ENCODE results near the gene TICRR.

The TICRR gene

DNA sequence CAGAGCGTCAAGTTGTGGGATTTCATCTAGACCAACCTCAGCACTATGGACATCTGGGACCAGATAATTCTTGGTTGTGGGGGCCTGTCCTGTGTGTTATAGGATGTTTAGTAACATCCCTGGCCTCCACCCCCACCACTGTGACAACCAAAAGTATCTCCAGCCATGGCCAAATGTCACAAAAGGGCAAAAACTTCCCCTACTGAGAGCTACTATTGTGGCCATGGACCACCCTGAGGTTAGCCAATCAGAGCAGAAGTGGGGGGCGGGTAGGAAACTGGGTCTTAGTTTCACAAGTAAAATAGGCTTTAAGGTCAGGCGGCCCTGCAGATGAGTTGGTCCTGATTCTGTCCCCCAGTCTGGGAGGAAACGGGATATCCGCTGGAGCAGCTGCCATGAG is 54.6 kb downstream of the TICRR start:
- DNase-seq (ENCODE audit: low read depth, low spot score), result no peak

DNA sequence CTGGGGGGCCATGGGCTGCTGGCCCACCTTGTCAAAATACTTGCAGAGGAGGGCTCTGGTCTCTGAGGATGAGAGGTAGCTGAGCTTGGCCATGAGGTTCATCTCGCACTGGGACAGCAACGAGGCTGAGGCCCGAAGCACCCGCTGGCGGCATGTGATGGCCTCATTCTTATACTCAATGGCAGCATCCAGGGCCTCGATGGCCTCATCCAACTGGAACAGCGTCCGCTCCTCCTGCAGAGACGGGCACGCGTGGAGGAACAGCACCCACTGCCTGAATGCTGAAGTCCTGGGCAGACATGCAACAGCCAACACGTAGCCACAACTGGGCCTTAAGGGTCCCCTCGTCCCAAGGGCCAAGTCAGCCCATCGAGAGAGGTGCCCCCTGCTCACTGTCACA is 55.0 kb downstream of the TICRR start:
- no peak for DNase-seq (ENCODE audit: low read depth, low spot score)

DNA sequence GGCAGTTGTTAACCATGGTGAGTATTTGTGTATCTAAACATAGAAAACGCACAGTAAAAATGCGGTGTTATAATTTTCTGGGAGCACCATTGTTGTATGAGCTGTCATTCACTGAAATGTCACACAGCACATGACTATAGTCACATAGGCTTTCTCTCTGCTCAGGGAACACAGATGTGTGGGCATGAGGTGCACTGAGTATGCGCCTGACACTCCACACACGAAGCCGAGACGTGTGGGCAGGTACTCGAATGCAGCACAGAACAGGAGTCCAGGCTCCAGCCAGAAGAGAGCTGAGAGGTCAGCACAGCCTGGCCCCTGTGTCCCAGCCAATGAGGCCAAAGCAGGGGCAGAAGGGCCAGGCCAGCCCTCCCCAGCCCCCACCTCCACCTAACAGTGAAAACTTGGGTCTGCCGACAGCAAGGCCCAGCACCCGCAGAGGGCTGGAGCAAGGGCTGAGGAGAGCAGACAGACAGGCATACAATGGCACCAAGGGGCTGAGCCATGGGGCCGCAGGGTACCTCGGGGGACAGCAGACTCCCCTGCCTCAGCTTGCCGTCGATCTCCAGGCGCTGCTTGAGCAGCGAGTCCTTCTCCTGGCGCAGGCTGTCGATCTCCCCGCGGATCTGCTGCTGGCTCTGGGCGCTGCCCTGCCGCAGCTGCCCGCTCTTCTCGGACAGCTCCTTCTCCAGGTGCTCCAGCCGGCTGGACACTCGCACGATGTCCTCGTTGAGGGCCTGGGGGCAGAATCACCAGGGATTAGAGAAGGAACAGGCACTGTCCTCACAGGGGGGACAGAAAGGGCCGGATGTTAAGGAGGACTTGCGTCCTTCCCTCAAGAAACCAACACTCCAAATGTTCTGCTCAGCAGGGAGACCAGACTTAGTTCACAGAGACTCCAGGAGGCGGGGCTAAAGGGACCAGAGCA is 56.0 kb downstream of the TICRR start:
- no peak for DNase-seq (ENCODE audit: low read depth, low spot score)

DNA sequence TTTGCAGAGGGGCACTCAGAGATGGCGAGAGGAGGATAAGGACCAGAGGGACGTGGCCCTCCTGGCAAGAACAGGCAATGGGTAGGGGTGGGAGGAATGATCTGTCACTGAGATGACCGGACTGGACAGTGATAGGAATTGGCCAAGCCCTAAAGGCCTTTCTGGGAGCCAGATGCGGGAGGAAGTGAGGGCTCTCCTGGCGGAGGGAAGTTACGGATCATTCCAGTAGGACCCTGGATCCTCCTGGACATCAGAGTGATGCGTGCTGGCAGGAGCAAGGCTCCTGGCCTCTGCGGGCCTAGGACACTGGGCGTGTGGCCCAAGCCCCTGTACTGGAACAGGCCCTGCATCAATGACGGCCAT is 56.6 kb downstream of the TICRR start:
- no peak for DNase-seq (ENCODE audit: low read depth, low spot score)

DNA sequence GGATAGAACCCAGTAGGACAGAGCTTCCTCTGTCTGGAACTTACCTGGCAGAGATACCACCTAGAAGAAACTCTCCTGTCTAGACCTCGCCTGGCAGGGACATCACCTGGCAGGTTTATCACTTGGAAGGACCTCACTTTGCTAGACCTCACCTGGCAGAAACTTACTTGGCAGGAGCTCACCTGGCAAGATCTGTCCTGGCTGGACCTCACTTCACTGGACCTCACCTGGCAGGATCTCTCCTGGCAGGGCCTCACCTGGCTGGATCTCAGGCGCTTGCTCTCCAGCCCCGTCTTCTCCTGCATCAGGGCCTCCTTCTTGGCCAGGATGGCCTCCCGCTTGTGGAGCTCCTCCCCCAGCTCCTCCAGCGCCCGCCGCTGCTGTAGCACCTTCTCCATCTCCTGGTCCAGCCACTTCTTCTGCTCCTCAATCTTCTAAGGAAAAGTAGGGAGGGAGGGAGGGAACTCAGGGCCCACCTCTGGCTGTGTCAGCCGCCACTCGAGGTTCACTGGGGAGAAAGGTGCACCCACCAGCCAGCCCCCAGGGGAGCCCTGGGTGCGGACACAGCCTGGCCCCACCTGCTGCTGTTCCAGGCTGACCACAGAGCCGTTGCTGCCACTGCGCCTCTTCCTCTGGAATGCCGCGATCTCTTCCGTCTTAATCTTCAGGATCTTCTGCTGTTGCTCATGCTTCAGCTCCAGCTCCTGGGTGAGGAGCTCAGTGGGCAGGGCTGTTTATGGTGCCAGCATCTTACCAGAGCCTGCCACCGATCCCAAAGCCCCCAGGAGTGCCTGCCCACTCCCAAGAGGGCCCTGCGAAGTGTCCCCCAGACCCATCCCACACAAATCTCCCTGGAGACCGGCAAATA is 57.5 kb downstream of the TICRR start:
- DNase-seq (ENCODE audit: low read depth, low spot score), result no peak

DNA sequence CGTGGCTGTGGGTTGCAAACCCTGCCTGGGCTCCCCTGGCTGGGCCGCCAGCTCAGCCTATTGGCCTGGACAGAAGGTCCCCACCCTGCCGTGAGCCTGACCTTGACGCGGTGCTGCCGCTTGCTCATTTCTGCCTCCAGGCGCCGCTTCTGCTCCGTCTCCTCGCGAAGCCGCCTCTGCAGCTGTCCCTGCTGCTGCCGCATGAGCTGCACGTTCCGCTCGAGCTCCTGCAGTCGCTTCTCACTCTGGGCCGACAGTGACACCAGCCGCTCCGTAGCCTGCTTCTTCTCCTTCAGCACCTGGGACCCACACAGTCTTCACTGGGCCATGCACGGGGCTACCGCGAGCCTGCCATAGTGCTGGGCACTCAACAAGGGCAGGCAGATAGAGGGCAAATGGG is 58.3 kb downstream of the TICRR start:
- DNase-seq (ENCODE audit: low read depth, low spot score), result no peak

DNA sequence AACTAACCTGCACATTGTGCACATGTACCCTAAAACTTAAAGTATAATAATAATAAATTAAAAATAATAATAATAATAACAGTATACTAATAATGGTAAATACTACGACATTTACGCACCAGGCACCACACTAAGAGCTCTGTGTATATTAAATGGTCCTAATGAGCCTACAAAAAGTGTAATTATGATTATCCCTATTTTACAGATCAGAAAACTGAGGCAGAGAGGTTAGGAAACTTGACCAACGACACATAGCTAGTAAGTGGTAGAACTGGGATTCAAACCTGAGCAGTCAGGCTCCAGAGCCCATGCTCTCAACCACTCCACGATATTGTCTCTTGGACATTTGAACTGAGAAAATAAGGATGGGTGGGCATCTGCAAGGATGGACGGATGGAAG is 65.0 kb downstream of the TICRR start:
- no peak for DNase-seq (ENCODE audit: low read depth, low spot score)

DNA sequence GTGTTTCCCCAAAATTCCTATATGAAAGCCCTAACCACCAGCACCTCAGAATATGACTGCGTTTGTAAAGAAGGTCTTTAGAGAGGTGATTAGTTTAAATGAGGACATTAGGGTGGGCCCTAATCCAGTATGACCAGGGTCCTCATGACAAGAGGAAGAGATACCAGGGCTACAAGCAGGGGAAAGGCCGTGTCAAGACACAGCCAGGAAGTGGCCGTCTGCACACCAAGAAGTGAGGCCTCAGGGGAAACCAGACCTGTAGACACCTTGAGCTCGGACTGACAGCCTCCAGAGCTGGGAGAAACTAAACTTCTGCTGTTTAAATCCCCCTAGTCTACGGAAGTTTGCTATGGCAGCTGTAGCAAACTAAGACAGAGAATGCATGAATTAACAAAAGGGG is 65.8 kb downstream of the TICRR start:
- DNase-seq (ENCODE audit: low read depth, low spot score), result no peak

DNA sequence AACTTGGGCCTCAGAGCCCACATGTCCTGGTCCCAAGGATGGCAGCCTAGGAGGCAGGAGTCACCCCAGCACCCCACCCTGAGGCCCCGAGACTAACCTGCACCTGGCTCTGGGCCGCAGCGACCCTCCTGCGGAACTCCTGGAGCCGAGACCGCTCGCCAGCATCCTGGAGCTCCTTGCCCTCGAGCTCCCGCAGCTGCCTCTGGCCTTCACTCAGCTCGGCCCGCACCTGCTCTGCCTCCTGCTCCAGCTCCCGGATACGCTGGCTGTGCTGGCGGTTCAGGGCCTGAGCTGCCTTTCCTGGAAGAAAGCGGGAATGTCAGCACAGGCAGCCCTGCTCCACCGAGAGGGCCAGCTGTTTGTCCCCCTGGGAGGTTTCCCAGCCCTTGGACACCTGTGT is 66.8 kb downstream of the TICRR start:
- DNase-seq (ENCODE audit: low read depth, low spot score), result no peak

DNA sequence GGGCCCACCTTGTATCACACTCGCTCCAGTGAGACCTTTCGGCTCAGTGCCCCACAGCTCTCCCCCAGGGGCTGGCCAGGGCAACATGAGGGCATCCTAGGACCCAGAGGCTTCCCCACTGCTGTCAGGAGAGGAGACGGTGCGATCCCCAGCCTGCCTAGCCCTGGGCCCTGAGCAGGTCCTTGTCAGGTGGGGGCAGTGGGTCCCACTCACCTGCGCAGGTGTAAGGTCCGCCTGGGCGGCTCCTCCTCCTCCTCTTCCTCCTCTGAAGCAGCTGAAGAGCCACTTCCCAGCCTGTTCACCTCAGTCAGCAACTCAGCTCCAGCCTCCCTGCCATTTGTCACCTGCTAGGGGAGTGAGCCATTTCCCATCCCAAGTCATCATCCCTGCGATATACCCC is 70.4 kb downstream of the TICRR start:
- no peak for DNase-seq (ENCODE audit: low read depth, low spot score)

DNA sequence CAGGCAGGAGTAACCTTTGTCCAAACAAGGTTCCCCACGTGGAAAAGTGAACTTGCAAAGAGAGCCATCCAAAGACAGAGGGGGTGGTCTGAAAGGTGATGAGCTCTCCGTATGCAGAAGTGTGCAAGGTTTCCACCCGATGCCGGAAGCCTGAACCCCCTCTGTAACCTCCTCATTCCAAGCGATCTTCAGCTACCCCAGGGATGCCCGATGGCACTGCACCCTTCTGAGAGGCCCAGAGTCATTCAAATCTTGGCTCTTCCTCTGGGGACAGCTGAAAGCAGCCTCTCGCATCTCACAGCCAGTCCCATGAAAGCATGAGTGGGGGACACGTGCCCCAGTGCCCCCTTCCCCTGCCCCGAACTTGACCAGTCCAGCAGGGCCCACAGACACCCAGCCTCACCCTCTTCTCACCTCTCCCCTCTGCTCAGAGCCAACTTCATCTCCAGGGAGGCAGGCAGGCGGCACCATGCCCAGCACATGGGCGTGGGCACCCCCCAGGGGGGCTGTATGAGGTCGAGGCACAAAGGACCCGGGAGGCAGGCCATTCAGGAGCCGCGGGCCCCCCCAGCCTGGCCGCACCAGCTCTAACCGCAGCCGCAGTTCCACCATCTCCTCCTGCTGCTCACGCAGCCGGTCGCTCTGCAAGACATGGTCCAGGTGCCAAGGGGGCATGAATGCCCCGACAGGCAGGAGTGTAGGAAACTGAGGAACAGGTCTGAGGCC is 71.3 kb downstream of the TICRR start:
- no peak for DNase-seq (ENCODE audit: low read depth, low spot score)

DNA sequence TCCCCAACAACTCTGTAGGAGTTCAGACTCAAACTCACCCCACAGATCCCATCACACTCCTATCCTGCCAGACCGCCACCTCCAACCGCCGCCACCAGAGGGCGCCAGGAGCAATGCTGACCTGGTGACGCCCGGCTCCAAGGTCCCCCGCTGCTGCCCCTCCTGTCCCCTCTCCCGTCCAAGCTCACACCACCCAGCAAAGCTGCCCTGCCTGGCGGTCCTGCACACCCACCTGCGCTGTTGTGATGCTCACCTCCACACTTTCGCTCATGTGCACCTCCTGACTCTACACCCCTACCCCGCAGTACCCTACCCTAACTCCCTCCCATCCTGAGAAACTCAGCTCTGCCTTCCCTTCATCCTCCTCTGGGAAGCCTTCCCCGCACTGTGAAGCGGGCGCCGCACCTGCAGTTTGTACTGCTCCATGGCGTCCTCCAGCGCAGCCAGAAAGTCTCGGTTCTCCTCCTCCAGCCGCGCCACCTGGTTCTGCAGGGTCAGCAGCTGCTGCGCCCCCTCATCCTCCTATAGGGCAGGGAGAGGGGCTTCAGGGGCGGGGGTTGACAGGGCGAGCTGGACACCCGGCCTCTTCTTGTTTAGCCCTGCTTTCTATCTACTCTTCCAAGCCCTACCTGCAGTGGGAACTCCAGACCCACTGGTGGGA is 72.1 kb downstream of the TICRR start:
- DNase-seq (ENCODE audit: low read depth, low spot score), result no peak

DNA sequence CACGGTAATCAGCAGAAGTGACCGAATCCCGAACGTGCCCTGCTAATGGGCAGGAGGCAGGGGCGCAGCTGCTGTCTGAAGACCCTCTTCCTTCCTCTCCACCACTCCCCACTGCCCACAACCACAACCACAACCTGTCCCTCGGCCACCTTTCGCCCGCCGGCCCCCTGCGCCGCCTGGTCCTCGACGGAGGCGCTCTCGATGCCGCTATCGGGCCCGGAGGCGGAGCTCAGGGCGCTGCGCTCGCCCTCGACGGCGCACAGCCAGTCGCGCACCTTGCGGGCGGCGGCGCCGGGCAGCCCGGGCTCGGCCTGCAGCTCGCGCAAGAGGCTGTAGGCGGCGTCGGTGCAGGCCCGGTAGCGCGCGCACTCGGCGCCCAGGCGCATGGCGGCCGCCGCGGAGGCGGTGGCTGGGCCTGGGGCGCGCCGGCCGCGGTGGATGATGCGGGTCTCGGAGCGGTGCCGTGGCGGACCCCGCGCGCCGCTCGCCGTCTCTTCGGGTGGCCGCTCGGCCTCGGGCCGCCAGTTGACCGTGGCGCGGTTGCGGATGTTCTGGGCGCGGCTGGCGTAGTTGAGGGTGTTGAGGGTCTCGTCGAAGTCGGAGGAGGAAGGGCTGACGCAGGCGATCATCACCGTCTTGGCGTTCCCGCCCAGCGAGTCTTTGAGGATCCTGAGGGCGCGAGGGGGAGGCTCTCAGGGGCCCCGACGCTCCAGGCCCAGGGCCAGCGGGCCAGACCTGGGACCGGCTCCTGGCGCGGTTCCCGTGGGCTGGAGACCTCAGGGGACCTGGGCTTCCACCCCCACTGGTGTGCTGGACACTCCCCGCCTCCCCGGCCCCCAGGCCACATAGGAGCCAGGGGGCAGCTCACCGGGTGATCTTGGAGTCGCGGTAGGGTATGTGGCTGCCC is 73.1 kb downstream of the TICRR start:
- no peak for DNase-seq (ENCODE audit: low read depth, low spot score)

DNA sequence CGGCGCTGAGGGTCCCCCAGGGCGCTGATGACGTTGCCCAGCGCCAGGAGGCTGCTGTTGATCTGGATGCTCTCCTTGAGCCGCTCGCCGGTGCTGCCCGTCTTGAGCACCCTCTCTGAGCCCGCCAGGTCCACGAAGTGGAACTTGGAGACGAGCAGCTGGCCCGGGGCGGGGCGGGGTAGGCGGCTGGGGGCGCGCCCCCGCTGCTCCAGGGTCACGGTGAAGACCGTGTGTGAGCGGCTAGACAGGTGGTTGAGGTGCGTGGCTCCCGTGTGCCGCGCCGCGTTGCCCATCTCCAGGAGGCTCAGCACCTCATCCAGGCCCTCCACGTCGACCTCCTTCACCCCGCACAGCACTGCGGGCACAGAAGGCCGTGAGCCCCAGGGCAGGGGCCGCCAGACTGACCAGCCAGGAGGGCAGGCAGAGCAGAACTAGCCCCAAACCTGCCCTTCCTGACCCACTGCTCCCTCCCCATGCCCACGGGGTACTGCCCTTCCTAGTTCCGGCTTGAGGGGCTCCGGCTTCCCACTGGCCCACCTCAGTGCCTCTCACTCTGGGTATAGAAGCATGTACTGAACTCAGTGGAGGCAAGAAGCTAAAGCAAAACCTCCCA is 73.8 kb downstream of the TICRR start:
- DNase-seq (ENCODE audit: low read depth, low spot score), result no peak

DNA sequence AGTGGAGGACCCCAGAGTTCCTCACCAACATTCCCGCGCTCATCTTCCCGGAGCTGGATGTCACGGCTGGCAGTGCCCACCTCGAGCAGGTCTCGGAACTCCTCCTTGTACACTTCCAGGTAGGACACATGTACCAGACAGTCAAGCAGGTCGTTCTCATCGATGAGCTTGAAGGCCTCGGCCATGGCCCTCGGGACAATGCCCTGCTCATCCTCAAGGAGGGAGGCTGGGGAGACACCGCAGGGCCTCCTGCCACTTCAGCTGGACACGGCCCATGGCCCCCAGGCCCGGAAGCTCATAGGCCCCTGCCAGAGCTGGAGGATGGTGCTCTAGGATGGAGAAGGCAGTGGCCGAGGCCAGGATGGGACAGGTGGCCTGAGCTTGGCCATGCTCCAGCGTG is 74.4 kb downstream of the TICRR start:
- DNase-seq (ENCODE audit: low read depth, low spot score), result no peak

DNA sequence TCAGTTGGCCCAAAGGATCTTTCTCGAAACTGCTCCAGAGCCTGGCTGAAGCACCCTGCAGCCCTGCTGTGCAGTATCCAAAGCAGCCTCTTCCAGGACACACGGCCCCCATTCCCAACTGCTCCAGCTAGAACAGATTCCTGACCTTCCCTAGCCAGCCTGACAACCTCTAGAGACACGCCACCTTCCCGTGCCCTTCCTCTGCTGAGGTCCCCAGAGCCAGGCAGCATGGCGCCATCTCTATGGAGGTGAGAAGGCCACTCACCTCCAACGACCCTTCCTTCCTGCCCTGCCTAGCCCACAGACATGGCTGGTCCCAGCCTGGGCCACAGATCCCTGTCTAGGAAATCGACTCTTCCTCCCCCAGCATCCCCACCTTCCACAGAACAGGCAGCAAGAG is 76.9 kb downstream of the TICRR start:
- DNase-seq (ENCODE audit: low read depth, low spot score), result no peak

DNA sequence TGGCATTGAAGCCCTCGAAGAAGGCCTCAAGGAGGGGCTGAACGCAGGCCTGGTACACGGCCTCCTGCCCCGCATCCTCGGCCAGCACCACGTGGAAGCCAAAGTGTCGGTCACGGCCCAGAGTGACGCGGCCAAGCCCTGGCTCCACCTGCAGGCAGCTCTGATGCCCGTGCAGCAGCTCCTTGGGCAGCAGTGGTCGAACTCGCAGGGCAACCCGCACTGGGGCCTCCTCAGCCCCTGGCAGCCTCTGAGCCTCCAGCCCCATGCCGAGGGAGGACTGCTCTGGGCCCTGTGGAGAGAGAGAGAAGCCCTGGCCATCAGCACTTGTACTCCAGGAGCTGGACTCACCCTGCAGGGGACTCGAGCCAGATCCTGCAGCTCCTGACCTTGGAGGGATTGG is 77.4 kb downstream of the TICRR start:
- no peak for DNase-seq (ENCODE audit: low read depth, low spot score)

DNA sequence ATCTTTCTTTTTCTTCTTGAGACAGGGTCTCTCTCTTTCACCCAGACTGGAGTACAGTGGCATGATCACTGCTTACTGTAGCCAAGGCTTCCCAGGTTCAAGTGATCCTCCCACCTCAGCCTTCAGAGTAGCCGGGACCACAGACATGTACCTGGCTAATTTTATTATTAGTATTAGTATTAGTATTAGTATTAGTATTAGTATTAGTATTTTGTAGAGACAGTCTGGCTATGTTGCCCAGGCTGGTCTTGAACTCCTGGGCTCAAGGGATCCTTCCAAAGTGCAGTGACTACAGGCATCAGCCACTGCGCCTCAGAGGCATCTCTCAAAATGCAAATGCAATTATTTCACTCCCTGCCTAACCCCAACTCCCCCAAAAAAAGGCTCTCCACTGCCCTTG is 78.3 kb downstream of the TICRR start:
- DNase-seq (ENCODE audit: low read depth, low spot score), result no peak

DNA sequence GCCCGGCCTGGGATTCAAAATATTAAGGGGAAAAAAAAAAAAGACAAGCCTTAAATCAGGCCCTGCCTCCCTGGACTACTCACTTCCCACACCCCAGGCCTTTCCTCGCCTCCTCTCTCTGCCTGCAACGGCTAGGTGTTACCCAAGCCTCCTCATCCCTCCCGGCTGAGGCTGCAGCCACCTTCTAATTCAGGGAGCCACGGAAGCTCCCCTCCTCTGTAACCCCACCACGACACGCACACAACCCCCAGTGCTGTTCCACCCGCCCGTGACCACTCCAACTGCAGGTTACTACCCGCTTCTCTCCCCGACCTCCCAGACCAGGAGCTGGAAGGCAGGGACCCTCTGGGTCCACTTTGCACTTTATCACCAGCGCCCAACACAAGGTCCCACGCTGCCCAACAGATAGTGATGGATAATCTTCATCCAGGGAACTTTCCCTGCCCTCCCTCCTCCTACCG is 79.1 kb downstream of the TICRR start:
- DNase-seq (ENCODE audit: low read depth, low spot score), result no peak
